ENCODE measurements around the gene TUSC2.

TUSC2 gene

DNA sequence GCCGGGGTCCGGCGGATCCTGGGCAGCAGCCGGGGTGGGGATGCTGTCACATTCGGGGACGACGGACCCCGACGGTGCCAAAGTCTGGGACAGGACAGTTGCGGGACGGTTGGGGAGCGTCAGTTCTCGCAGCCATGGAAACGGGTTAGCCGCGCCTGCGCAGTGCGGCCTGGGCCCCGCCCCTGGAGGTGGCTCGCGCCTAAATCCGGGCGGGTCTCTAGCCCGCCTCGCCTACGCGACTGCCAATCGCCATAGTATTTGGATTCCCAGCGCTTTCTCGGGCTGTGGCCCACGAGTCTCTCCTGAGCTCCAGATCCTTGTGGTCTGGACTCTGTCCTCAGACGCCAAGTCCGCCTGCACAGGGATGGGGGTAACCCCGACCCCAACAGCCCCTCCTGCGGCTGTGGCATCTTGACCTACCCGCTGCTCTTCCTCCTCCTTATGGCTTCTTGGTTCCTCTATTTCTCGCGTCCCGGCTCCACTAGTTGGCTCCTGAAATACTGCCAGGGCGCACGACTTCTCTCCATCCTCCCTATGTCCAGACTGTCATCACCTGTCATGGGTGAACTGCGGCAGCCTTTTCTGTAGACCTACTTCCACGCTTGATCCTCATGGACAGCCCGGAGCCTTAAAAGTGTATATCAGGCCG, 17.7 kb upstream of the TUSC2 start, which contains the start of gene ZMYND10:
ZMYND10 (minus strand) TSS at position 147 of the 649 bp plus-strand sequence. CDS start 153 bp downstream, outside the sequence.
- H3K27me3 Mint-ChIP-seq: no peaks in the 10 kb centered on the region
- H3K27ac Mint-ChIP-seq: no peak within 1 kb of the TSS
- ATAC-seq: peak; percentile 12
- peaks cover 48% of the 10 kb centered on the region for H3K4me1 Mint-ChIP-seq
- H3K36me3 Mint-ChIP-seq (ENCODE audit: low read depth): peaks cover 9% of the 10 kb centered on the region
- DNase-seq: peak; percentile 82
- H3K9me3 Mint-ChIP-seq: no peaks in the 10 kb centered on the region
- peak within 1 kb of the TSS; percentile 65 for H3K4me3 Mint-ChIP-seq

DNA sequence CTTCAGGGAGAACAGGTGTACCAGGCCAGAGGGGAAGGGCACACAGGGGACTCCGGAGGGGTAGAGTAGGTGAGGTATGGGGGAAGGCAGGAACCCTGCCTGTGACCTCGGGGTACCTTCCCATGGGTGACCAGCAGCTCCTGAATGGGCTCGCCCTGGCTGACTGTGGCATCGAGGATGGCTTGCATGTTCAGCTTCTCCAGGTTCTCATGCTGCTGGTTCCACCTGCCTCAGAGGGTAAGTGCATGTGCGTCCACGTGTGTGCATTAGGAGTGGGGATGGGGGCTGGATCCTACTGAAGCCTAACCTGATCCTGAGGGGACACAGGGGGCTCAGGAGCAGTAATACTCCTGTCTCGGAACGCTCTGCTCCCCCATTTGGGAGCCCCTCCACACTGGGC, 17.0 kb upstream of the TUSC2 start:
- Mint-ChIP-seq H3K4me3 (no peak overlapping the region), H3K4me1 (peaks cover 44% of the 10 kb centered on the region), H3K27me3 (no peaks in the 10 kb centered on the region), H3K27ac (no peak overlapping the region), H3K36me3 (ENCODE audit: low read depth) (peaks cover 8% of the 10 kb centered on the region), H3K9me3 (no peaks in the 10 kb centered on the region)
- no peak for DNase-seq
- ATAC-seq: no peak

DNA sequence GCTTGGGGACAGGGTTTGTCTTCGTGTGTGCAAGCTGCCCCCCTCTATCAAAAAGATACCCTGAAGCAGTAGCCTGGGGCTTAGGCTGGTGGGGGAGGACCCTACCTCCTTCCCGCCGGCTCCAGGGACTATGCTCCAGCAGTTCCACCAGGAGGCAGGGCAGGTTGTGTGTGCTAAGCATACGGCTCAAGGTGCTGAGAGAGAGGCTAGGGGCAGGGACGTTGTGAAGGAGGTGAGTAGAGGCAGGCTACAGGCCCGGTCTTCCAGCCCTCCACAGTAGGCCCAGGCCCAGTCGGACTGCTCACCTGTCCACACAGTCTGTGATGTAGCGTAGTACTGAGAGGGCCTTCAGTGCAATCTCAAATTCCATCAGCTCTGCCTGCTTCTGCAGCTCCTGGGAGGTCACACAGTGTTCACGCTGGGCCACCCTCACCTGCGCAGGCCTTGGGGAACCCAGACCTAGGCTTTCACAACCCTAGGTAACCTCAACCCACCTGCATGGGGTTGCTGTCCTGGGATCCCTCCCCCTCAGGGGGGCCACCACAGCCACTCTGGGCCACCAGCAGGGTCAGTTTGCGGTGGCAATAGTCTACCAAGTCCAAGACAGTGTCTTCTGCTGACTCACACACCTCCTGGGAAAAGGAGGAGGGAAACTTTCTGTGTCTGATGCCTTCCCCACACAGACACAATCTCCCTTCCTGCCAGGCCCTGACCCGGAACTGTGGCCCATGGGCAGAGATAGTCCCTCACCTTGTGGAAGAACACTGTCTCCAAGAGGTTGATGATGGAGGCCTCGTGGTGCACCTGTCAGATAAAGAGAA, 15.0 kb upstream of the TUSC2 start:
- Mint-ChIP-seq H3K27ac (no peak overlapping the region), H3K9me3 (no peaks in the 10 kb centered on the region), H3K4me3 (no peak overlapping the region), H3K4me1 (peaks cover 46% of the 10 kb centered on the region), H3K36me3 (ENCODE audit: low read depth) (peaks cover 22% of the 10 kb centered on the region), H3K27me3 (no peaks in the 10 kb centered on the region)
- ATAC-seq (no peak), DNase-seq (no peak)

DNA sequence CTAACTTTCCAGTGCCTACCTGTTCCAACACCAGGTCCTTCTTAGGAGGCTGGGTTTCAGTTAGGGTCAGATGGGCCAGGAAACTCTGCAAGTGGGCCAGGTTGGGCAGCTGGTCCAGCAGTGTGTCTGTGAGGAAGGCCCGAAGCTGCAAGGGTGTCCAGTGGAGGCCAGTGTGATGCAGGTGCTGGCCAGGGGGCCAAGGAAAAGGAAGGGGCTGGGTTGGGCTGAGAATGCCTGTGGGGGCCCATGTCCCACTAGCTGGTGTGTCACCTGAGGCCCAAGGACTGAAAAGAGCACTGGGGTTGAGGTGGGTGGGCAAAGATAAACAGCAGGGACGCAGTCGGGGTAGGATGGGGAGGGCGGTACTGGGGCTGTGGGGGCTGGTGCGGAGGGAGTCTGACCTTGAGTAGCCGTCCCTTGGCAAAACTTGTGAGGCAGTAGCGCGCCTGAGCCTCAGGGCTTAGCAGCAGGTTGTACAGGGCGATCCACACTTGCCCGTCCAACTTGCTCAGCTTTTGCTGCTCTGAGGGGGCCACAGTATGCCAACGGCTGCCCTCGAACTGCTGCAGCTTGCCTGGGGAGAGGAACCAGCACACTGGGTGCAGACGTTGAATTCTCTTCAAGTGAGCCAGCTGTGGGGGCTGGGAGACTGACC, 14.1 kb upstream of the TUSC2 start:
- Mint-ChIP-seq H3K27ac (no peak overlapping the region), H3K4me3 (no peak overlapping the region), H3K36me3 (ENCODE audit: low read depth) (peaks cover 18% of the 10 kb centered on the region), H3K27me3 (no peaks in the 10 kb centered on the region), H3K9me3 (no peaks in the 10 kb centered on the region), H3K4me1 (peaks cover 40% of the 10 kb centered on the region)
- ATAC-seq: no peak
- DNase-seq: no peak

DNA sequence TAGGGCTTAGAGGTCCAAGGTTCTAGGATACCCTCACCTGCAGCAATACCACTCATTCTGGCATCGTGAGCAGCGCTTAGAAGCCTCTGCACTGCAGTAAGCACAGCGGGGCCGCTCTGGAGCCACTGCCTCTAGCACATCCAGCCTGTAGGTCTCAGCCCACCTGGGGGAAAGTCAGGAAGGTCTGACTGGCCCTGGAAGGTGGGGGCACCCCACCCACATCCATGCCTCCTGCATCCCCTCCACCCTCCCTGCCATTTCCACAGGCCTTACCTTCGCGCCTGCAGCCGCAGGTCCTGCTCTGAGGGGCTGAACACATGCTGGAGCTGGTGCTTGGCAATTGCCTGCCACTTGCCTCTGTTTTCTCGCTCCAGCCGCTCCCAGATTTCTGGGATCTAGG, 13.5 kb upstream of the TUSC2 start:
- no peak for ATAC-seq
- peaks cover 20% of the 10 kb centered on the region for H3K36me3 Mint-ChIP-seq (ENCODE audit: low read depth)
- H3K27ac Mint-ChIP-seq: no peak overlapping the region
- no peaks in the 10 kb centered on the region for H3K27me3 Mint-ChIP-seq
- H3K4me1 Mint-ChIP-seq: peaks cover 40% of the 10 kb centered on the region
- H3K4me3 Mint-ChIP-seq: peak overlapping the region; percentile 98
- no peak for DNase-seq
- H3K9me3 Mint-ChIP-seq: no peaks in the 10 kb centered on the region

DNA sequence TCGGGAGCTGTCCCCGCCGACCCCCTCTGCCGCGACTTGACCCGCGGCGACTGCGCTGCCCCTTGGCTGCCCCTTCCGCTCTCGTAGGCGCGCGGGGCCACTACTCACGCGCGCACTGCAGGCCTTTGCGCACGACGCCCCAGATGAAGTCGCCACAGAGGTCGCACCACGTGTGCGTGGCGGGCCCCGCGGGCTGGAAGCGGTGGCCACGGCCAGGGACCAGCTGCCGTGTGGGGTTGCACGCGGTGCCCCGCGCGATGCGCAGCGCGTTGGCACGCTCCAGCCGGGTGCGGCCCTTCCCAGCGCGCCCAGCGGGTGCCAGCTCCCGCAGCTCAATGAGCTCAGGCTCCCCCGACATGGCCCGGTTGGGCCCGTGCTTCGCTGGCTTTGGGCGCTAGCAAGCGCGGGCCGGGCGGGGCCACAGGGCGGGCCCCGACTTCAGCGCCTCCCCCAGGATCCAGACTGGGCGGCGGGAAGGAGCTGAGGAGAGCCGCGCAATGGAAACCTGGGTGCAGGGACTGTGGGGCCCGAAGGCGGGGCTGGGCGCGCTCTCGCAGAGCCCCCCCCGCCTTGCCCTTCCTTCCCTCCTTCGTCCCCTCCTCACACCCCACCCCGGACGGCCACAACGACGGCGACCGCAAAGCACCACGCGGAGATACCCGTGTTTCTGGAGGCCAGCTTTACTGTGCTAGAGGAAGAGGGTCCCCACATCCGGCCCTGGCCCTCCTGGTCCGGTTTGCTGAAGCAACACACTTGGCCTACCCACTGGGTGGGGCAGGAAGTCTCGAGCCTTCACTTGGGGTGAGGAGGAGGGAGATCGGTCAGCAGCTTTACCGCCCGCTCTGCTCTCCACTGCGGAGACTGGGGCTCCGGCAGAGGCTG, 12.7 kb upstream of the TUSC2 start, which contains the start of gene RASSF1:
RASSF1 (minus strand) TSS at position 389 of the 882 bp plus-strand sequence; CDS start at position 358, 31 bp downstream.
- no peaks in the 10 kb centered on the region for H3K9me3 Mint-ChIP-seq
- DNase-seq (peak; percentile 84), ATAC-seq (peak; percentile 51)
- H3K27me3 Mint-ChIP-seq: no peaks in the 10 kb centered on the region
- H3K4me3 Mint-ChIP-seq: peak within 1 kb of the TSS; percentile 98
- peaks cover 29% of the 10 kb centered on the region for H3K36me3 Mint-ChIP-seq (ENCODE audit: low read depth)
- H3K4me1 Mint-ChIP-seq: peaks cover 44% of the 10 kb centered on the region
- peak within 1 kb of the TSS; percentile 98 for H3K27ac Mint-ChIP-seq

DNA sequence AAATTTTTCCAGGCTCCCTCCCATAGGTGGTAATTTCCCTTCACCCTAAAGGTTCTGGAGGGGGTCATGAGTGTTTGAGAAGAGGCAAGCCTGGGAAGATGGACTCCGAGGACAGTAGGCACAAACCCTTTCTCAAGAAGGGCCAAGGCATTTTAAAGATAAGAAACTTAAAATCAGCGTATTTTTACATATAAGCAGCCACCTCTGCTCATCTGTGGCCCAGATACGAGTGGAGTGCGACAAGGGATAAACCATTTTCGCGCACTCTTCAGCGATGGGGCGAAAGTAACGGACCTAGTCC, 12.1 kb upstream of the TUSC2 start:
- Mint-ChIP-seq H3K9me3 (no peaks in the 10 kb centered on the region), H3K36me3 (ENCODE audit: low read depth) (peaks cover 35% of the 10 kb centered on the region), H3K4me3 (peak overlapping the region; percentile 98), H3K27ac (peak overlapping the region; percentile 98), H3K27me3 (no peaks in the 10 kb centered on the region), H3K4me1 (peaks cover 47% of the 10 kb centered on the region)
- DNase-seq (no peak), ATAC-seq (no peak)

DNA sequence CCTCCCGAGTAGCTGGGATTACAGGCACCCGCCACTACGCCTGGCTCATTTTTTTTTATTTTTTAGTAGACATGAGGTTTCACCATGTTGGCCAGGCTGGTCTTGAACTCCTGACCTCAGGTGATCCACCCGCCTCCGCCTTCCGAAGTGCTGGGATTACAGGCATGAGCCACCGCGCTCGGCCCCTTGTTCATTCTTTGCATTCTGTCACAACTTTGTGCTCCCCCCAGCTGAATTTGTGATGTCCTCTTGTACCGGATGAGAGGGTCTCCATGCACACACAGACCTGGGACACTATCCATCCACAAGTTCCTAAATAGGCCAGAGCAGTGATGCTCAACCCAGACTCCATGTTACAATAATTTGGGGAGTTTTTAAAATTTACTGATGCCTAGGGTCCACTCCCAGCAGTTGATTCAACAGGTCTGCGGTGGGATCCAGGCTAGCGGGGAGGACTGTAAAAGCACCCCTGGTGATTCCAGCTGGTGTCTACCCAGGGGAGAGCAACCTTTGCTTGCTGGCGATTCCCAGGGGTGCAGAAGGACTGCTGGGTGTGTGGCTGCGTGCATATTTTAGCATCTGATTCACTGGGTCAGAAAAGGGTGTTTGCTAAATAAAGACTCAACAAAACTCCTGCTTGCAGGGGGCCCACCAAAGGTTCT, 11.6 kb upstream of the TUSC2 start:
- DNase-seq (no peak), ATAC-seq (no peak)
- H3K9me3 Mint-ChIP-seq: no peaks in the 10 kb centered on the region
- no peaks in the 10 kb centered on the region for H3K27me3 Mint-ChIP-seq
- peak overlapping the region; percentile 98 for H3K27ac Mint-ChIP-seq
- peak overlapping the region; percentile 98 for H3K4me3 Mint-ChIP-seq
- H3K4me1 Mint-ChIP-seq: peaks cover 52% of the 10 kb centered on the region
- peaks cover 37% of the 10 kb centered on the region for H3K36me3 Mint-ChIP-seq (ENCODE audit: low read depth)

DNA sequence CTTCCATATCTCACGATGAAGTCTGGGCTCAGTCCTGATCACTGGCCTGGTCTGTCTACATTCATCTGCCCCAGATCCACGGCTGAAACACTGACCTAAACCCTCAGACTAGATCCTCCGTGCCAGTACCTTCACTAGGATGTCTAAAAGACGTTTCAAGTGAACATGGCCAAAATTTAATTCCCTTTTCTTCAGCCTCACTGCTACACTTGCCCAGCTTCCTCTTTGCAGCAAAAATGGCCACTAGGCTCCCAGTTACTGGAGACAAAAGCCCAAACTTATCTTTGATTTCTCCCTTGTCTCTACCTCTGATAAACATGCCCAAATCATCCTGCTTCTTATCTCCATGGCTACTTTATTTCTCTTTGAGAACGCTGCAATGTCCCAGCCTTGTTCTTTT, 10.9 kb upstream of the TUSC2 start:
- Mint-ChIP-seq H3K36me3 (ENCODE audit: low read depth) (peaks cover 44% of the 10 kb centered on the region), H3K9me3 (no peaks in the 10 kb centered on the region), H3K4me3 (peak overlapping the region; percentile 98), H3K27me3 (no peaks in the 10 kb centered on the region), H3K27ac (peak overlapping the region; percentile 98), H3K4me1 (peaks cover 58% of the 10 kb centered on the region)
- no peak for ATAC-seq
- no peak for DNase-seq

DNA sequence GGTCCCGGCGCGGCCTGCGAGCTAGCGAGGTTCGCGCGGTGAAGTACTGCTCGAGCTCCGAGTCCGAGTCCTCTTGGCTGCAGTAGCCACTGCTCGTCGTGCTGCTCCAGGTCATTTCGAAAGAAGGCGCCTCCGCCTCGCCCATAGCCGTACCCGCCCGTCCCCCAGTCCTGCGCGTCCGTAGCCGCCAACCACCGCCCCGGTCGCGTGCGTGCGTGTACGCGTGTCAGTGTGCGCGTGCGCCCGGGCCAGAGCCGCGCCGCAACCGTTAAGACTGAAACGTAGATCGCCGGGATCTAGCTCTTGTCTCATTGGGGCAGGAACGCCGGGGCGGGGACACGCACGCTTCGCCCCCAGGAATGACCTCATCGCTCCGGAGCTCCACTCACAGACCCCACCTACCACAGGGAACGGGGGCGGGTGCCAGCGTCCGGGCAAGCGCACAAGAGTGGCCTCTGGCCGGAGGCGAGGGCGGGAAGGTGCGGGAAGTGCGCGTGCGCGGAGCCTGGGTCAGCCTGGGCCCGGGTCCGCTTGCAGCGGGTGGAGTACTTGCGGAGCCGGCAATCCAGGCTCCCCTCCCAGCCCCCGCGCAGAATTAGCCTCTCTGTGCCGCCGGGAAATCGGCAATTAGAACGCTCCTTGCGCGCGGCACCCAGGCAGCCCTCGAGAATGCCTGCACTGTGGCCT, 9.3 kb upstream of the TUSC2 start:
- Mint-ChIP-seq H3K27me3 (no peaks in the 10 kb centered on the region), H3K27ac (peak overlapping the region; percentile 98), H3K36me3 (ENCODE audit: low read depth) (peaks cover 54% of the 10 kb centered on the region), H3K4me3 (peak overlapping the region; percentile 98), H3K9me3 (no peaks in the 10 kb centered on the region), H3K4me1 (peaks cover 64% of the 10 kb centered on the region)
- DNase-seq (peak; percentile 98), ATAC-seq (peak; percentile 70)

DNA sequence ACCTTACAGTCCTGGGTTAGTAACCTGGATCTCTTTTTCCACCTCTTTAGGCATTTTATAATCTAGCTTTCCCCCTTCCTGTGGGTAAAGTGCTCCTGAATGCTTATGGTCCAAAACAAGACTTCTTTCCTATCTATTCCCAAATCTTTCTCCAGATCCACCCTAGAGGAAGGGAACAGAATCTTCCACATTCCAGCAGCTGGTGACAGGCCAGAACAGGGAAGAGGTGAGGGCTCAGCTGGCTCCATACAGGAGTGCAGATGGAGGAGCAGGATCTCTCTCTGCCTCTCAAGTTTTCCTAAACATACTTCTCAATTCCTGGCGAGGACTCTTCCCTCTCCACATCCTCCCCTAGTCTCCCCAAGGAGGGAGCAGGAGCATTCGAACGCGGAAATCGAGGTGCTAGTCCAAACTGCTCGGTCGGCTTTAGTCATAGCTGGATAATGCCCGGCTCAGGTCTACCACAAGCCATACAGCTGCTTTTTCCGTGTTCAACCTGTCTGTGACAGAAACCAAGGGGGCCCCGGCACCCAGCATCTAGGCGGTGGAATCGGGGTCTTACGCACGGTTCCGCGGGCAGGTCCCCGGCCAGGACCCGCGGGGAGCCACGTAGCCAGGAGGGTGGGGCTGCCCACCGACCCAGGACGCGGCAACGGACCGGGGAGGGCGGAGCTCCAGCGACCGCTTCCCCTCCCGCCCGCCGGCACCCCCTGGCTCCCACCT, 8.6 kb upstream of the TUSC2 start:
- no peaks in the 10 kb centered on the region for H3K27me3 Mint-ChIP-seq
- ATAC-seq: peak; percentile 21
- H3K4me1 Mint-ChIP-seq: peaks cover 60% of the 10 kb centered on the region
- H3K27ac Mint-ChIP-seq: peak overlapping the region; percentile 98
- peak overlapping the region; percentile 98 for H3K4me3 Mint-ChIP-seq
- H3K9me3 Mint-ChIP-seq: no peaks in the 10 kb centered on the region
- H3K36me3 Mint-ChIP-seq (ENCODE audit: low read depth): peaks cover 56% of the 10 kb centered on the region
- no peak for DNase-seq

DNA sequence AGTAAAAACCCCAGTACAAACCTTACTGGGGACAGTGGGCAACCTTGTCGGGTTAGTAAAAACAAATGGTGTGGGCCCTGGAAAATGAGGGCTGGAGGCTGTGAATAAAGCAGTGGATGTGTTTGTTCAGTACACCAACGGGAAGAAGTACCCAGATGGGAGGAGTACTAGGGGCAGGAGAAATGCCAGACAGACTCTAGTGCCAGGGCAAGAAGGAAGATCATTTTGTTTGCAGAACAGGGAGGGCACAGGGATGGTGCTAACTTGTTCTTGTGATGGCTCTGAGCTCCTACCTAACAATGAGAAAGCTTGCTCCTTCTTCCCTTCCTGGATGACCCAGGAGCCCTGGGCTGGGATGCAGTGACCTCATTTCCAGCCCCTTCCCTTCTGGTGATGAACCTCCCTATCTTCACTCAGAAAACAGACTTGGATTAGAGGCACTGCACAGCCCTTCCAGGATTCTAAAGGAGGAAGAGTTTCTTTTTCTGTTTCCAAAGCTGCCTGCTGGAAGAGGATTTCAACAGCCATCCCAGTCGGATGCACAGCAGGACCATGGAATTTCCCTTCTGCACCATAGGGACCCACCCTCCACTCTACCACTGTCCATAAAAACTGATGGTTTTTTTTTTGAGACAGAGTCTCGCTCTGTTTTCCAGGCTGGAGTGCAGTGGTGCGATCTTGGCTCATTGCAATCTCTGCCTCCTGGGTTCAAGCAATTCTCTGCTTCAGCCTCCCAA, 6.5 kb upstream of the TUSC2 start:
- ATAC-seq (no peak), DNase-seq (no peak)
- Mint-ChIP-seq H3K9me3 (no peaks in the 10 kb centered on the region), H3K27me3 (no peaks in the 10 kb centered on the region), H3K36me3 (ENCODE audit: low read depth) (peaks cover 66% of the 10 kb centered on the region), H3K4me3 (peak overlapping the region; percentile 60), H3K27ac (peak overlapping the region; percentile 98), H3K4me1 (peaks cover 47% of the 10 kb centered on the region)
